22Rv1 (cell line): ENCODE results near the gene CLEC16A.

ENCODE experiments used
- H3K27ac ChIP-seq: fragments of 450-650 bp; 2 replicates; pipeline ENCODE4 v1.5.1; 2017
- ZFX ChIP-seq: fragments of 450-650 bp; IDR thresholded peaks from 2 replicates; pipeline ENCODE4 v1.6.1; 2017; ENCODE audit warnings: antibody characterized with exemption, borderline replicate concordance
- TF ChIP-seq, protein P1 (sequence below): fragments of 450-650 bp; IDR thresholded peaks from 2 replicates; pipeline ENCODE4 v1.5.1; 2017; ENCODE audit warnings: mild to moderate bottlenecking

The CLEC16A gene

DNA sequence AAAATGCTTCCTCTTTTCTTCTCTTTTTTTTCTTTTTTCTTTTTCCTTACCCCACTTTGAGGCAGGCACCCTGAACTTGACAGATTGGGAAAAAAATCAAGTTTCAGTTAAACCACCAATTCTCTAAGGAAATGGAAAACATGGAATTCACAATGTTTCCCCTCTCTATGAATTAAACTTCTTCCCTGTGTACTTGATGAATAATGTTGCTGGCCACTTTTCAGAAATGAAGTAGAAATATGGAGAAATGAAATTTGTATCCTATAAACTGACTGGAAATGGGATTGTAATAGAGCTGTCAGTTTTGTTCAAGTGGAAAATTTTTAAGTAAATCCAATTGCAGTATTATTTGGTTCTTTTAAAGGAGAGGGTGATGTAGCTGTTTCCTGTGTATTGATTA is 129.8 kb downstream of the CLEC16A start:
- no peak overlapping the region for H3K27ac ChIP-seq
- TF ChIP-seq, protein P1, sequence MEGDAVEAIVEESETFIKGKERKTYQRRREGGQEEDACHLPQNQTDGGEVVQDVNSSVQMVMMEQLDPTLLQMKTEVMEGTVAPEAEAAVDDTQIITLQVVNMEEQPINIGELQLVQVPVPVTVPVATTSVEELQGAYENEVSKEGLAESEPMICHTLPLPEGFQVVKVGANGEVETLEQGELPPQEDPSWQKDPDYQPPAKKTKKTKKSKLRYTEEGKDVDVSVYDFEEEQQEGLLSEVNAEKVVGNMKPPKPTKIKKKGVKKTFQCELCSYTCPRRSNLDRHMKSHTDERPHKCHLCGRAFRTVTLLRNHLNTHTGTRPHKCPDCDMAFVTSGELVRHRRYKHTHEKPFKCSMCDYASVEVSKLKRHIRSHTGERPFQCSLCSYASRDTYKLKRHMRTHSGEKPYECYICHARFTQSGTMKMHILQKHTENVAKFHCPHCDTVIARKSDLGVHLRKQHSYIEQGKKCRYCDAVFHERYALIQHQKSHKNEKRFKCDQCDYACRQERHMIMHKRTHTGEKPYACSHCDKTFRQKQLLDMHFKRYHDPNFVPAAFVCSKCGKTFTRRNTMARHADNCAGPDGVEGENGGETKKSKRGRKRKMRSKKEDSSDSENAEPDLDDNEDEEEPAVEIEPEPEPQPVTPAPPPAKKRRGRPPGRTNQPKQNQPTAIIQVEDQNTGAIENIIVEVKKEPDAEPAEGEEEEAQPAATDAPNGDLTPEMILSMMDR = no peak
- no peak for TF ChIP-seq ZFX

DNA sequence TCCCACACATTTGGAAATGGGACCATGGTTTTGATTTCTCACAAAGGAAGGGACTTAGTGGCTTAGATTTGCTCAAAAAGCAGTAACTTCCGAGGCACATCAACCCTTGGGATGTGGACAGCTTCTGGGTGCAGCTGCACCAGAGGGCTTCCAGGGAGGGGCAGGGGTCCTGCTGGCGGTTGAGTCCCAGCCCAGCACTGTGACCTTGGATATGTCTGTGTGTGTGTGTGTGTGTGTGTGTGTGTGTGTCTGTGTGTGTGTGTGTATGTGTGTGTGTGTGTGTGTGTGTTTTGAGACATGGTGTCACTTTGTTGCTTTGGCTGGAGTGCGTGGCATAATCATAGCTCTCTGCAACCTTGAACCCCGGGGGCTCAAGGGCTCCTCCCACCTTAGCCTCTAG is 130.8 kb downstream of the CLEC16A start:
- no peak overlapping the region for H3K27ac ChIP-seq
- TF ChIP-seq, protein P1 = no peak

DNA sequence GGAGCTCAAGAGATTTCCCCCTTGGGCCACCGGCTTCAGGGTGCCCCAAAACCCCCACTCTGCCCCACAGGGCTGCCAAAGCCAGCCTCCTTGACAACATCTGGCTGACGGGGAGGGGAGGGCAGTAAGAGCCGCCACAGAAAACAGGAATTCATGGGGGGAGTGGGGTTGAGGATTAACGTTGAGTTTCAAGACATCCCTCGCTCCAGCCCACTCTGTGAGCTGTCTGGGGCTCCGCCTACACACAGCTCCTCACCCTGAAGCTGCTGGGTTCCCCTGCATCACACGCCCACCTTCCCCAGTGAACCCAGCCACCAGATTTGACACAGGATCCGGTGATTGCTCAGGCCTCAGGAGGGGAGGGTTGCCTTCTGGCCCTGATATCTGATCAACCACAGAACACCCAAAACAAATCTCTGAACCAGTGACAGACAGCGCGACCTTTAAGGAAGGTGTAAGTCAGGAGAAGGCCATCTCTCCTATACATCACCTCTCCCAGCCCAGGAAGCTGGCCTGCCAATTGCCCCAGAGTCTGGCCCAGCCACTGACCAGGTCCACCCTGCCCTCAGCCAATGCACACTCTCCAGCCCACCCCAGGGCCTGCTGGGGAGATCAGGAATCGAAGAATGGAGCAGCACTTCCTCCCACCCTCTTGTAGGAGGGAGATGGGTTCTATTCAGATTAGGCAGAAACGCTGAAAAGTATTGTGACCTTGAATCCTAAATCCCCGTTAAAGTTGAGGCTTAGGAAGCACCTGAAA is 132.1 kb downstream of the CLEC16A start:
- H3K27ac ChIP-seq = no peak overlapping the region
- no peak for TF ChIP-seq ZFX
- TF ChIP-seq, protein P1 = no peak

DNA sequence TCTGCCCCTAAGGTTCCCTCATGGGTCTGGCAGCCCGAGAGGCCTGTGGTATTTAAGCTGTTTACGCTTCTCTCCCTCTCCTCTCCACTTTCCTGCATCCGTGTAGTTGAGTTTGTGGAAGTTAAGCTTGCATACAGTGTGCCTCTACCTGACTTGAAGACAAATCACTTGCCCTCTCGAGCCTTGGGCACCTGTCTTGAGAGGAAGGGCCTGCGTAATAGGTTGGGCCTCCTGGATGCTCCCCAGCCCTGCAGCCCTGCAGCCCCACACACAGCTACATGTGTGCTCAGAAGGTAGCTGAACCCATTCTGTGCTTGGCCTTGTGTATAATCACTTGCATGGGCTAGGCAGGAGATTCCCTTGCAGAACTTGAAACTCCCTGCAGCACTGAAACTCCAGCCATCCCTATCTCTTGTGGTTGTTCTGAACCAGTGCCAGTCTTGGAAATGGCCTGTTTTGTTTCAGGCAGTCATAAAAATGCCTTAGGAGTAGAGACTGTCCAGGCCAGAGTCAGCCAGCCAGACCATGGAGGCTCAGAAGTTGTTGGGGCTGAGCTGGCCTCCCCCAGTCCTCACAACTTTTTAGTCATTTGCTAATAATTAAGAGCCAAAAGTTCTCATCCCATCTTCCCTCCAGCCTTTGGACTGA is 134.6 kb downstream of the CLEC16A start:
- TF ChIP-seq, protein P1 = no peak
- TF ChIP-seq ZFX = no peak
- no peak overlapping the region for H3K27ac ChIP-seq

DNA sequence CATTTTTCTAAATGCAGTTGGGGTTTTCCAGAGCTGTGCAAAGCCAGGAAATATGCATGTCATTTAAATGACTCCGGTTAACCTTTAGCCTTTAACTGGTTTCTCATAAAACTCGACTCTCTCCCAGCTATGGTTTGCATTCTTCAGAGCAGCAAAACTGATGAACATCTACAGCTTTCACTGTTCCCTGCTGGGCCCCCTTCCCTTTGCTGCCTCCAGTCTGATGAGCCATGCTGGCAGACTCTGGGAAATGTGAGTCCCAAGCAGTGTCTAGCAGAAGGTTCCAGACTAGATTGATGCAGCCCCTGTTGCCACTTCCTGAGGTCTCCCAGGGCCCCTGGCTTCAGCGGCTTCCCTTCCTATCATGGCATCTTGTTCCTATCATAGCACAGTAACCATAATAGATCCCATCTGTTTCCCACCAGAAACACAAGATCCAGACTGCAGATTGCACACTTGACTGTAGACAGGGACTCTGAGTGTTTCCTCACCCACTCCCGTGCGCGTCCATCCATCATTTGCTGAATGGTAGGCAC is 135.4 kb downstream of the CLEC16A start:
- TF ChIP-seq, protein P1 = no peak
- TF ChIP-seq ZFX = no peak
- H3K27ac ChIP-seq = no peak overlapping the region

DNA sequence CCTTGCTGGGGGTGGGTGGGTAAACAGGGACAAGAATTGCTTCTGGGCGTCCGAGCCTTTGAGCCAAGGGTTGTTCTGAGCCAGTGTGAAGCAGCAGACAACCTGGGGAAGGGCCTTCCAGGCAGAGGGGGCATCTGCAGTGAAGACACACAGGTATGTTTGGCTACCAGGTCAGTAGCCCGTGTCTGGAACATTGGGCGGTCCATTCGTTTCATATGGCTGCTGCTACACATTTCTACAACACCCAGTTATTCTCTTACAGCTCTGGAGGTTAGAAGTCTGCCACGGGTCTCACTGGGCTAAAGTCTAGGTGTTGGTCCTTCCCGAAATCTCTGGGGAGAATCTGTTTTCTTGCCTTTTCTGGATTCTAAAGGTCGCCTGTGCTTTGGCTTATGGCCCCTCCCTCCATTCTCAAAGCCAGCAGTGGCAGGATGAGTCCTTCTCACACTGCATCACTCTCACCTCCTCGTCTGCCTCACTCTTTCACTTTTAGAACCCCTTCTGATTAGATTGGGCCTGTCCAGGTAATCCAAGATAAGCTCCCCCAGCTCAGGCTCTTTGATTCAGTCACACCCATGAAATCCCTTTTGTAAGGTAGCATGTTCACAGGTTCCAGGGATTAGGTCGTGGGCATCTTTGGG is 136.1 kb downstream of the CLEC16A start:
- TF ChIP-seq ZFX = no peak
- TF ChIP-seq, protein P1 = no peak
- H3K27ac ChIP-seq = no peak overlapping the region
